Rectal smooth muscle tissue (tissue), 1 donor: Measurements from ENCODE around the gene SLC39A10.
A peak's percentile ranks its signal among the peaks of the same experiment; 100 is the strongest.

Experiments
- H3K27ac ChIP-seq: one replicate; pipeline ENCODE4 v1.7.0; 2013; ENCODE audit warnings: low read depth, low read length, inconsistent platforms
- H3K27me3 ChIP-seq: one replicate; pipeline ENCODE4 v1.7.0; 2013; ENCODE audit warnings: low read length; ENCODE audit not compliant: control insufficient read depth, insufficient read depth
- H3K36me3 ChIP-seq: one replicate; pipeline ENCODE4 v1.7.0; 2013; ENCODE audit warnings: low read length; ENCODE audit not compliant: control insufficient read depth, insufficient read depth
- H3K4me1 ChIP-seq: one replicate; pipeline ENCODE4 v1.7.0; 2013; ENCODE audit warnings: low read length; ENCODE audit not compliant: control insufficient read depth, insufficient read depth
- H3K4me3 ChIP-seq: one replicate; pipeline ENCODE4 v1.7.0; 2013; ENCODE audit warnings: low read length
- H3K9ac ChIP-seq: one replicate; pipeline ENCODE4 v1.7.0; 2013; ENCODE audit warnings: low read length

Gene SLC39A10

GRCh38 chr2:195656859-195657633 lies at the start of gene SLC39A10:
SLC39A10 (plus strand) TSS chr2:195657226; CDS start chr2:195680043, 22,817 bp downstream.
- Histone ChIP-seq H3K4me1 (no peaks in the 10 kb centered on the region), H3K9ac (peak within 1 kb of the TSS; percentile 97), H3K4me3 (peak within 1 kb of the TSS; percentile 95), H3K36me3 (no peaks in the 10 kb centered on the region), H3K27me3 (no peaks in the 10 kb centered on the region), H3K27ac (peak within 1 kb of the TSS; percentile 97)

- Histone ChIP-seq H3K4me1 (peaks cover 5% of the 10 kb centered on the region), H3K36me3 (no peaks in the 10 kb centered on the region), H3K27me3 (no peaks in the 10 kb centered on the region), H3K4me3 (no peak overlapping the region), H3K27ac (no peak overlapping the region), H3K9ac (no peak overlapping the region)
Measured at GRCh38 chr2:195608768-195609454, 48.1 kb upstream of the SLC39A10 start.

- Histone ChIP-seq H3K4me3 (no peak overlapping the region), H3K9ac (no peak overlapping the region), H3K4me1 (peaks cover 5% of the 10 kb centered on the region), H3K36me3 (no peaks in the 10 kb centered on the region), H3K27me3 (no peaks in the 10 kb centered on the region), H3K27ac (no peak overlapping the region)
Measured at GRCh38 chr2:195610717-195611116, 46.3 kb upstream of the SLC39A10 start.

GRCh38 chr2:195612611-195613495 lies 44.2 kb upstream of the SLC39A10 start:
- Histone ChIP-seq H3K27me3 (no peaks in the 10 kb centered on the region), H3K27ac (peak overlapping the region; percentile 21), H3K4me1 (peaks cover 5% of the 10 kb centered on the region), H3K36me3 (no peaks in the 10 kb centered on the region), H3K9ac (no peak overlapping the region), H3K4me3 (no peak overlapping the region)

GRCh38 chr2:195613922-195614321 lies 43.1 kb upstream of the SLC39A10 start:
- Histone ChIP-seq H3K27me3 (no peaks in the 10 kb centered on the region), H3K4me1 (peaks cover 5% of the 10 kb centered on the region), H3K9ac (no peak overlapping the region), H3K27ac (peak overlapping the region; percentile 58), H3K4me3 (no peak overlapping the region), H3K36me3 (no peaks in the 10 kb centered on the region)

GRCh38 chr2:195619590-195619989 lies 37.4 kb upstream of the SLC39A10 start:
- Histone ChIP-seq H3K36me3 (no peaks in the 10 kb centered on the region), H3K4me3 (no peak overlapping the region), H3K9ac (no peak overlapping the region), H3K4me1 (no peaks in the 10 kb centered on the region), H3K27ac (no peak overlapping the region), H3K27me3 (no peaks in the 10 kb centered on the region)

- no peaks in the 10 kb centered on the region for H3K27me3 ChIP-seq
- no peak overlapping the region for H3K27ac ChIP-seq
- H3K4me1 ChIP-seq: no peaks in the 10 kb centered on the region
- no peaks in the 10 kb centered on the region for H3K36me3 ChIP-seq
- H3K4me3 ChIP-seq: no peak overlapping the region
- H3K9ac ChIP-seq: no peak overlapping the region
Measured at GRCh38 chr2:195620501-195620900, 36.5 kb upstream of the SLC39A10 start.

GRCh38 chr2:195622966-195623365 lies 34.1 kb upstream of the SLC39A10 start:
- Histone ChIP-seq H3K9ac (no peak overlapping the region), H3K4me3 (no peak overlapping the region), H3K4me1 (no peaks in the 10 kb centered on the region), H3K36me3 (no peaks in the 10 kb centered on the region), H3K27ac (no peak overlapping the region), H3K27me3 (no peaks in the 10 kb centered on the region)

- H3K9ac ChIP-seq: no peak overlapping the region
- no peak overlapping the region for H3K27ac ChIP-seq
- H3K27me3 ChIP-seq: no peaks in the 10 kb centered on the region
Measured at GRCh38 chr2:195626507-195626906, 30.5 kb upstream of the SLC39A10 start.

GRCh38 chr2:195628666-195629065 lies 28.4 kb upstream of the SLC39A10 start:
- H3K27ac ChIP-seq: no peak overlapping the region
- H3K9ac ChIP-seq: no peak overlapping the region
- H3K4me3 ChIP-seq: no peak overlapping the region
- no peaks in the 10 kb centered on the region for H3K36me3 ChIP-seq
- no peaks in the 10 kb centered on the region for H3K4me1 ChIP-seq
- H3K27me3 ChIP-seq: no peaks in the 10 kb centered on the region

More at GRCh38 chr2:195626507-195626906, 30.5 kb upstream of the SLC39A10 start:
- Histone ChIP-seq H3K36me3 (no peaks in the 10 kb centered on the region), H3K4me1 (no peaks in the 10 kb centered on the region), H3K4me3 (no peak overlapping the region)

- Histone ChIP-seq H3K4me1 (no peaks in the 10 kb centered on the region), H3K36me3 (no peaks in the 10 kb centered on the region), H3K4me3 (no peak overlapping the region), H3K9ac (no peak overlapping the region), H3K27me3 (no peaks in the 10 kb centered on the region), H3K27ac (no peak overlapping the region)
Measured at GRCh38 chr2:195632856-195633572, 24.0 kb upstream of the SLC39A10 start.

GRCh38 chr2:195633573-195633870 lies 23.5 kb upstream of the SLC39A10 start:
- Histone ChIP-seq H3K36me3 (no peaks in the 10 kb centered on the region), H3K27me3 (no peaks in the 10 kb centered on the region), H3K9ac (no peak overlapping the region), H3K27ac (no peak overlapping the region), H3K4me3 (no peak overlapping the region), H3K4me1 (no peaks in the 10 kb centered on the region)
